B cell (primary cell): ENCODE results near the gene RAB22A. TPM values are rescaled to one million over a fixed set of nuclear protein-coding genes. Genes with fewer than 3 reads are reported as not detected.

Experiments used
- ATAC-seq: fragments of 200-7000 bp; cut with Tn5 transposase; one replicate; pipeline ENCODE4 v1.10.0; 2021; ENCODE audit warnings: low read depth, mild to moderate bottlenecking, moderate number of reproducible peaks, moderate library complexity
- CTCF ChIA-PET: fragments of 350-600 bp; sonication (Branson Sonifier 250); formaldehyde crosslinking; loops from one replicate; lab custom pipeline; 2021; ENCODE audit warnings: antibody characterized with exemption, inconsistent platforms; lab: Charles Lee
- POLR2A ChIA-PET: fragments of 350-600 bp; sonication (Branson Sonifier 250); formaldehyde crosslinking; loops from one replicate; lab custom pipeline; 2021; ENCODE audit warnings: antibody characterized with exemption; lab: Charles Lee
- DNase-seq: peaks from one replicate; pipeline ENCODE4 v3.0.0; 2013
- H2AFZ ChIP-seq: 2 replicates; pipeline ENCODE4 v1.6.1; 2012; ENCODE audit warnings: mild to moderate bottlenecking, low read depth, low read length; ENCODE audit not compliant: insufficient read depth, poor library complexity, severe bottlenecking
- H3K27ac ChIP-seq, 2 donors: 1 replicate in 1 of 2; 2 replicates in 1 of 2; pipeline ENCODE4 v1.5.1; 2012 to 2013; ENCODE audit warnings: low read length in 2 of 2, mild to moderate bottlenecking in 2 of 2, moderate library complexity in 1 of 2
- H3K27me3 ChIP-seq, 4 experiments: fragments of 200-600 bp in 1 of 4; sonication (generic) in 1 of 4; replicated peaks in 1 of 4; 1 replicate in 2 of 4; 2 replicates in 2 of 4; pipeline versions ENCODE4 v1.6.1 to v1.7.0; 2013 to 2016; ENCODE audit warnings: low read length in 3 of 4, mild to moderate bottlenecking in 2 of 4, mixed read lengths in 1 of 4, moderate library complexity in 1 of 4; ENCODE audit not compliant: insufficient read depth in 4 of 4, control insufficient read depth in 3 of 4; ENCODE audit errors: control extremely low read depth in 1 of 4
- H3K36me3 ChIP-seq, 2 experiments: replicated peaks in 1 of 2; 1 replicate in 1 of 2; 2 replicates in 1 of 2; pipeline versions ENCODE4 v1.6.1 to v1.7.1; 2013; ENCODE audit warnings: low read length in 1 of 2; ENCODE audit not compliant: insufficient read depth in 2 of 2, control insufficient read depth in 1 of 2; ENCODE audit errors: control extremely low read depth in 1 of 2, extremely low read depth in 1 of 2
- H3K4me1 ChIP-seq, 2 donors: fragments of 200-600 bp in 1 of 2; sonication (generic) in 1 of 2; 1 replicate in 1 of 2; 2 replicates in 1 of 2; pipeline versions ENCODE4 v1.5.1 to v1.6.1; 2013 to 2017; ENCODE audit warnings: low read length in 2 of 2; ENCODE audit not compliant: control insufficient read depth in 2 of 2, insufficient read depth in 2 of 2
- H3K4me2 ChIP-seq: replicated peaks from 2 replicates; pipeline ENCODE3; 2012; ENCODE audit warnings: mild to moderate bottlenecking, low read depth, low read length; ENCODE audit not compliant: poor library complexity, severe bottlenecking
- H3K4me3 ChIP-seq, 5 experiments: fragments of 200-600 bp in 1 of 5; sonication (generic) in 1 of 5; 1 replicate in 3 of 5; 2 replicates in 2 of 5; pipeline versions ENCODE4 v1.5.1 to v1.7.0; 2011 to 2016; ENCODE audit warnings: low read length in 4 of 5, mild to moderate bottlenecking in 4 of 5, low read depth in 2 of 5, control low read depth in 1 of 5, moderate library complexity in 1 of 5; ENCODE audit not compliant: insufficient read depth in 1 of 5; ENCODE audit errors: control extremely low read depth in 1 of 5, extremely low read depth in 1 of 5
- H3K79me2 ChIP-seq: fragments of 200-600 bp; sonication (generic); one replicate; pipeline ENCODE4 v1.6.0; 2016; ENCODE audit warnings: low read length; ENCODE audit not compliant: control insufficient read depth, insufficient read depth
- H3K9ac ChIP-seq: fragments of 200-600 bp; sonication (generic); 2 replicates; pipeline ENCODE4 v1.6.1; 2017; ENCODE audit warnings: mild to moderate bottlenecking, low read length, moderate library complexity
- H3K9me3 ChIP-seq, 3 donors: one replicate each; pipeline versions ENCODE4 v1.6.1 to v1.7.1; 2013; ENCODE audit warnings: low read length in 2 of 3; ENCODE audit not compliant: control insufficient read depth in 2 of 3, insufficient read depth in 1 of 3; ENCODE audit errors: control extremely low read depth in 1 of 3
- H4K20me1 ChIP-seq: 2 replicates; pipeline ENCODE4 v1.6.0; 2012; ENCODE audit warnings: mild to moderate bottlenecking, low read length; ENCODE audit not compliant: insufficient read depth, control insufficient read depth, poor library complexity, severe bottlenecking
- H3K27ac Mint-ChIP-seq: one replicate; pipeline ENCODE4 v1.8.0; 2021; ENCODE audit warnings: mixed read lengths
- H3K27me3 Mint-ChIP-seq: one replicate; pipeline ENCODE4 v1.8.0; 2021; ENCODE audit warnings: mixed read lengths
- H3K4me1 Mint-ChIP-seq: one replicate; pipeline ENCODE4 v1.8.0; 2021; ENCODE audit warnings: mixed read lengths
- H3K4me3 Mint-ChIP-seq: one replicate; pipeline ENCODE4 v1.8.0; 2021; ENCODE audit warnings: mixed read lengths
- H3K9me3 Mint-ChIP-seq: one replicate; pipeline ENCODE4 v1.8.0; 2022; ENCODE audit warnings: mixed read lengths; ENCODE audit not compliant: insufficient read depth
- EZH2 ChIP-seq: IDR thresholded peaks from 2 replicates; pipeline ENCODE4 v1.6.1; 2012; ENCODE audit warnings: borderline replicate concordance, low read depth, mild to moderate bottlenecking, moderate library complexity, low read length; ENCODE audit not compliant: insufficient read depth, poor library complexity, severe bottlenecking
- WGBS: methylation state at CpG from one replicate; pipeline ENCODE4 v1.1.5; 2013; ENCODE audit warnings: missing lambda C conversion rate; ENCODE audit not compliant: insufficient coverage; 5-methylcytosine and 5-hydroxymethylcytosine counted together
- intact Hi-C: fragments of 100-400 bp; cut with micrococcal nuclease; formaldehyde crosslinking; loops from one replicate; pipeline ENCODE4 v1.10.0; 2022
- polyA plus RNA-seq: library from polyadenylated mRNA; depleted of rRNA; stranded (reverse); fragments of >200 nt; gene quantifications from 2 replicates; pipeline ENCODE4 v1.2.3, GENCODE V29; 2012
- total RNA-seq, 2 donors: library from RNA; stranded (reverse); fragments of 120-200 nt in 1 of 2; gene quantifications; 1 replicate in 1 of 2; 2 replicates in 1 of 2; pipeline versions ENCODE4 v1.2.3 to v1.2.4, GENCODE V29; 2013 to 2022
- TF ChIP-seq, protein P1 (sequence below): fragments of 200-600 bp; IDR thresholded peaks from one replicate; pipeline ENCODE4 v1.8.0; 2022; ENCODE audit warnings: antibody characterized with exemption, mild to moderate bottlenecking

The RAB22A gene
- total and polyA plus RNA-seq, 2 donors (not counting 1 experiment from before 2014, with no cell fraction given) = 7.5 to 21.1 TPM

DNA sequence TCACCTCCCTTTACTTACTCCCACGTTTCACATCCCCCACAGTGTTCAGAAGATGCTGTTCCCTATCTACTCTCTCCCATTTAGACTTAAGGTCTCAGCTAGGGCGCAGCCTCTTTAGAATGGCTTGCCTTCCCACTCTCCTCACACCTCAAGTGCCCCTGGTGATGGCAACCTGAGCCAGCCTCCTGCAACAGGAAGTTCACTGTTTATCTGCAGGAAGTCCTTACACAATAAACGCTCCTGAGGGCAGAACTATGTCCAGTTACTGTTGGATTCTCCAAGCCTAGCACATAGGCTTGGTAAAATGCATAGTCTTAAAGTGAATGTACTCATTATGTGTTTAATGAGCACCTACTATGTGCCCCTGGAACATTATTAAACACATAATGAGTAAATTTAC, 21.9 kb upstream of the RAB22A start:
- H2AFZ ChIP-seq = no peak overlapping the region
- H3K27me3 ChIP-seq = no peaks in the 10 kb centered on the region
- Mint-ChIP-seq H3K4me1 (peaks cover 26% of the 10 kb centered on the region), H3K9me3 (no peaks in the 10 kb centered on the region), H3K27me3 (no peaks in the 10 kb centered on the region), H3K27ac (no peak overlapping the region), H3K4me3 (no peak overlapping the region)
- H3K4me3 ChIP-seq = no peak overlapping the region
- H3K4me2 ChIP-seq = no peak overlapping the region
- H3K36me3 ChIP-seq = peaks cover 0 to 10% of the 10 kb centered on the region in 2 experiments
- H3K79me2 ChIP-seq = peaks cover 48% of the 10 kb centered on the region
- H3K27ac ChIP-seq = no peak overlapping the region
- CTCF ChIA-PET = no interaction called here
- H3K9ac ChIP-seq = no peak overlapping the region
- peaks cover 35% of the 10 kb centered on the region for H4K20me1 ChIP-seq
- no peak for ATAC-seq
- POLR2A ChIA-PET = no interaction called here
- TF ChIP-seq EZH2 = no peak
- TF ChIP-seq, protein P1, sequence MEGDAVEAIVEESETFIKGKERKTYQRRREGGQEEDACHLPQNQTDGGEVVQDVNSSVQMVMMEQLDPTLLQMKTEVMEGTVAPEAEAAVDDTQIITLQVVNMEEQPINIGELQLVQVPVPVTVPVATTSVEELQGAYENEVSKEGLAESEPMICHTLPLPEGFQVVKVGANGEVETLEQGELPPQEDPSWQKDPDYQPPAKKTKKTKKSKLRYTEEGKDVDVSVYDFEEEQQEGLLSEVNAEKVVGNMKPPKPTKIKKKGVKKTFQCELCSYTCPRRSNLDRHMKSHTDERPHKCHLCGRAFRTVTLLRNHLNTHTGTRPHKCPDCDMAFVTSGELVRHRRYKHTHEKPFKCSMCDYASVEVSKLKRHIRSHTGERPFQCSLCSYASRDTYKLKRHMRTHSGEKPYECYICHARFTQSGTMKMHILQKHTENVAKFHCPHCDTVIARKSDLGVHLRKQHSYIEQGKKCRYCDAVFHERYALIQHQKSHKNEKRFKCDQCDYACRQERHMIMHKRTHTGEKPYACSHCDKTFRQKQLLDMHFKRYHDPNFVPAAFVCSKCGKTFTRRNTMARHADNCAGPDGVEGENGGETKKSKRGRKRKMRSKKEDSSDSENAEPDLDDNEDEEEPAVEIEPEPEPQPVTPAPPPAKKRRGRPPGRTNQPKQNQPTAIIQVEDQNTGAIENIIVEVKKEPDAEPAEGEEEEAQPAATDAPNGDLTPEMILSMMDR = no peak
- 88% methylated on average over 2 of the region's 3 CpGs for WGBS
- no peak for DNase-seq
- intact Hi-C loops = no loop called here
- peaks cover 0 to 5% of the 10 kb centered on the region in 2 donors for H3K4me1 ChIP-seq
- H3K9me3 ChIP-seq = no peaks in the 10 kb centered on the region

DNA sequence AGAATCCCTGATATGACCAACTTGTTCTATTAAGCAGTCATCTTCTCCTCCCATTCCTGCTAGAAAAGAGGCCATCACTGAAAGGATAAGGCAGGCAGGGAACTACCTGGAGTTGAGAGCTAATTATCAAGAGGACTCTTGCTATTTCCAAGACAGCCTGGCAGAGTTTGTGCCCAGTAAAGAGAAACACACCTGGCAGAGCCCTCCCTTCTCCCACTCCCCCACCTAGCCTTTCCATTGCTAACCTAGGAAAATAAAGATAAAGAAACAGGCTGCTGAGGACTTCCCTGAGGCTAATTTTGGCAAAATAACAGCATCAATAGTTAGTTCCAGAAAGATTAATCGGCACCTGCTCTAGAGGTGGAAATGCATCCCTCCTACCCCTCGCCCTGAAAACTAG, 20.4 kb upstream of the RAB22A start:
- no peak overlapping the region for H3K4me2 ChIP-seq
- ATAC-seq (no peak), DNase-seq (no peak)
- H4K20me1 ChIP-seq = peaks cover 42% of the 10 kb centered on the region
- no peak overlapping the region for H2AFZ ChIP-seq
- H3K79me2 ChIP-seq = peaks cover 63% of the 10 kb centered on the region
- no peaks in the 10 kb centered on the region for H3K27me3 ChIP-seq
- no peak overlapping the region for H3K27ac ChIP-seq
- POLR2A ChIA-PET = no interaction called here
- no peak overlapping the region for H3K27ac Mint-ChIP-seq
- H3K4me3 Mint-ChIP-seq = no peak overlapping the region
- no peak overlapping the region for H3K9ac ChIP-seq
- H3K9me3 ChIP-seq = no peaks in the 10 kb centered on the region
- intact Hi-C loops = no loop called here
- peaks cover 0 to 5% of the 10 kb centered on the region in 2 donors for H3K4me1 ChIP-seq
- no peaks in the 10 kb centered on the region for H3K27me3 Mint-ChIP-seq
- WGBS = no CpG with 5 or more reads among the region's 2 CpGs
- peaks cover 24% of the 10 kb centered on the region for H3K4me1 Mint-ChIP-seq
- peaks cover 1 to 10% of the 10 kb centered on the region in 2 experiments for H3K36me3 ChIP-seq
- no peak overlapping the region for H3K4me3 ChIP-seq
- H3K9me3 Mint-ChIP-seq = no peaks in the 10 kb centered on the region
- CTCF ChIA-PET = no interaction called here
- no peak for TF ChIP-seq EZH2
- TF ChIP-seq, protein P1 = no peak
